ENCODE results near the gene PSMD14.
"Not testable (repeated sequence)": the region's sequence is repeated elsewhere in the genome, so short reads cannot be mapped to it uniquely, and the experiment has no call there.

PSMD14 gene

GRCh38 chr2:161339532-161339931 lies 31.3 kb downstream of the PSMD14 start:
- DNase-seq: not testable (repeated sequence)

GRCh38 chr2:161340930-161341413 lies 32.7 kb downstream of the PSMD14 start:
- not testable (repeated sequence) for DNase-seq

- no peak for DNase-seq
These were observed 35.0 kb downstream of the PSMD14 start for GRCh38 chr2:161343235-161343634.

GRCh38 chr2:161344692-161345091 lies 36.5 kb downstream of the PSMD14 start:
- no peak for DNase-seq

GRCh38 chr2:161351678-161352077 lies 43.5 kb downstream of the PSMD14 start:
- no peak for DNase-seq

GRCh38 chr2:161352719-161353118 lies 44.5 kb downstream of the PSMD14 start:
- DNase-seq: no peak

- DNase-seq: no peak
These were observed 45.3 kb downstream of the PSMD14 start for GRCh38 chr2:161353543-161353942.

- DNase-seq: no peak
These were observed 45.9 kb downstream of the PSMD14 start for GRCh38 chr2:161354106-161354505.

GRCh38 chr2:161355106-161355505 lies 46.9 kb downstream of the PSMD14 start:
- DNase-seq: no peak

- DNase-seq: no peak
These were observed 47.8 kb downstream of the PSMD14 start for GRCh38 chr2:161355983-161356382.

- DNase-seq: no peak
These were observed 48.9 kb downstream of the PSMD14 start for GRCh38 chr2:161357097-161357496.

GRCh38 chr2:161358838-161359237 lies 50.6 kb downstream of the PSMD14 start:
- no peak for DNase-seq

GRCh38 chr2:161360095-161360654 lies 52.0 kb downstream of the PSMD14 start:
- DNase-seq: not testable (repeated sequence)

- DNase-seq: no peak
These were observed 54.4 kb downstream of the PSMD14 start for GRCh38 chr2:161362568-161363166.

- DNase-seq: no peak
These were observed 59.5 kb downstream of the PSMD14 start for GRCh38 chr2:161367675-161368074.

- DNase-seq: no peak
These were observed 61.1 kb downstream of the PSMD14 start for GRCh38 chr2:161369311-161369710.

GRCh38 chr2:161370981-161371380 lies 62.8 kb downstream of the PSMD14 start:
- no peak for DNase-seq

GRCh38 chr2:161371869-161372268 lies 63.6 kb downstream of the PSMD14 start:
- no peak for DNase-seq

GRCh38 chr2:161373942-161374341 lies 65.7 kb downstream of the PSMD14 start:
- no peak for DNase-seq

- no peak for DNase-seq
These were observed 66.2 kb downstream of the PSMD14 start for GRCh38 chr2:161374446-161374845.

- no peak for DNase-seq
These were observed 71.5 kb downstream of the PSMD14 start for GRCh38 chr2:161379740-161380139.

- DNase-seq: no peak
These were observed 73.3 kb downstream of the PSMD14 start for GRCh38 chr2:161381546-161381945.

- no peak for DNase-seq
These were observed 74.5 kb downstream of the PSMD14 start for GRCh38 chr2:161382747-161383146.

GRCh38 chr2:161384864-161385263 lies 76.6 kb downstream of the PSMD14 start:
- no peak for DNase-seq

- no peak for DNase-seq
These were observed 78.1 kb downstream of the PSMD14 start for GRCh38 chr2:161386228-161386824.
